Measurements from ENCODE around the gene CHRM2. TPM values are rescaled to one million over a fixed set of nuclear protein-coding genes. Genes with fewer than 3 reads are reported as not detected.

Gene CHRM2
- total RNA-seq, 2 experiments from 2014 or later = not detected

DNA sequence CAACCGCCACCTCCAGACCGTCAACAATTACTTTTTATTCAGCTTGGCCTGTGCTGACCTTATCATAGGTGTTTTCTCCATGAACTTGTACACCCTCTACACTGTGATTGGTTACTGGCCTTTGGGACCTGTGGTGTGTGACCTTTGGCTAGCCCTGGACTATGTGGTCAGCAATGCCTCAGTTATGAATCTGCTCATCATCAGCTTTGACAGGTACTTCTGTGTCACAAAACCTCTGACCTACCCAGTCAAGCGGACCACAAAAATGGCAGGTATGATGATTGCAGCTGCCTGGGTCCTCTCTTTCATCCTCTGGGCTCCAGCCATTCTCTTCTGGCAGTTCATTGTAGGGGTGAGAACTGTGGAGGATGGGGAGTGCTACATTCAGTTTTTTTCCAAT is 146.6 kb downstream of the CHRM2 start:
- CTCF ChIA-PET = no interaction called here
- intact Hi-C loops (cut with micrococcal nuclease) = no loop called here
- Mint-ChIP-seq H3K4me1 (ENCODE audit: low read depth) (no peaks in the 10 kb centered on the region), H3K9me3 (peaks cover 2% of the 10 kb centered on the region), H3K4me3 (no peak overlapping the region), H3K27me3 (ENCODE audit: low read depth) (no peaks in the 10 kb centered on the region), H3K36me3 (ENCODE audit: low read depth) (no peaks in the 10 kb centered on the region), H3K27ac (no peak overlapping the region)
- no peak for DNase-seq

DNA sequence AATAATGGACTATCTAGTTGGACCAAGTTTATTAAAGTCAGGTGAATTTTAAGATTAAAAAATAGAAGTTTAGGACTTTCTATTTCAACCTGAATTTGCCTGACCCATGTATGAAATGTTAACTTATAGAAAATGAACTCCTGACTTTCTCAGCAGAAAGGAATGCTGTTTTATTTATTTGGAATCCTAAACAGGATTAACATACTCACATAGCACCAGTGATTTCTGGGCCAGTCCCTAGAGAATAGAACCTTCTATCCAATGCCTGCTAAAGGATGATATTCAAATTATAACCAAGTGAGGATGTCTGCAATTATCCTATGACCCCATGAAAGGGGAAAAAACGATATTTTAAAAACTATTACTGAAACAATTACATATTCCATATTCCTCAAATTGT is 148.8 kb downstream of the CHRM2 start:
- intact Hi-C loops (cut with micrococcal nuclease) = no loop called here
- Mint-ChIP-seq H3K4me1 (ENCODE audit: low read depth) (no peaks in the 10 kb centered on the region), H3K4me3 (no peak overlapping the region), H3K9me3 (peaks cover 3% of the 10 kb centered on the region), H3K27ac (no peak overlapping the region), H3K27me3 (ENCODE audit: low read depth) (no peaks in the 10 kb centered on the region), H3K36me3 (ENCODE audit: low read depth) (no peaks in the 10 kb centered on the region)
- CTCF ChIA-PET = no interaction called here
- DNase-seq = no peak

DNA sequence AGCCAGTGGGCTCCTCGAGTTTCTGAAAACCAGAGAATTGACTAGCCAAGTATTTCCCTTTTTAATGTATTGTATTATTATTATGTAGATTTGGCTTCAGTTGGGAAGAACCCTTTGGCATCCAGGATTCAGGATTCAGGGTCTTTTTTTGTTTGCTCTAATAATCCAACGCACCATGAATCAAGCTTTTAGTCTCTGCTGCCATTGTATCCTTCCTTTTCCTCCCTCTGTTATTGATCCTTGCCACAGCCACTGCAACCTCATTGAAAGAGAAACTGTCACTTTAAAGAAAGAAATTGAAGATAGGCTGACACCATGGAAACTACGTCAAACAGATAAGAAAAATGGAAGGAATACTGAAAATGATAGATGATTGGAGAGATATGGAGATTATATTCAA is 150.0 kb downstream of the CHRM2 start:
- no peak overlapping the region for H3K4me3 Mint-ChIP-seq
- H3K9me3 Mint-ChIP-seq = peaks cover 3% of the 10 kb centered on the region
- intact Hi-C loops (cut with micrococcal nuclease) = no loop called here
- H3K27me3 Mint-ChIP-seq (ENCODE audit: low read depth) = no peaks in the 10 kb centered on the region
- CTCF ChIA-PET = no interaction called here
- no peak for DNase-seq
- no peak overlapping the region for H3K27ac Mint-ChIP-seq
- no peaks in the 10 kb centered on the region for H3K4me1 Mint-ChIP-seq (ENCODE audit: low read depth)
- no peaks in the 10 kb centered on the region for H3K36me3 Mint-ChIP-seq (ENCODE audit: low read depth)

DNA sequence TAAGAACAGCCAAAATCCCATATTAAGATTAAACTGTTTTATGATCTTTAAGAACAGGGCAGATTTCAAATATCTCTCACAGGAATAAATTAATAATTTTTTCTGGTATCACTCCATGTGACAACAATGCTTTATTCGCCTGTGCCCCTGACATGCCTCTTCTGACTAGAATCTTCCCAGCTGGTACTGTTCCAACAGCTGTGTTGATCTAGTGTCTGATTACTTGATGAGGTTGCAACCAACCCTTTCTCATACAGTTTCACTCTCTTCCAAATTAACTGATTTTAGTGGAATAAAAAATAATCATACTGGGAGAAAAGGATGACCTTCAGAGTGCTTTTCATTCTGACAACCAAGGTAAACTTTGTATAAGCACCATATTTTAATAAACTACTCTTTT is 151.9 kb downstream of the CHRM2 start:
- Mint-ChIP-seq H3K9me3 (peaks cover 5% of the 10 kb centered on the region), H3K27ac (no peak overlapping the region), H3K4me3 (no peak overlapping the region), H3K4me1 (ENCODE audit: low read depth) (no peaks in the 10 kb centered on the region), H3K36me3 (ENCODE audit: low read depth) (no peaks in the 10 kb centered on the region), H3K27me3 (ENCODE audit: low read depth) (no peaks in the 10 kb centered on the region)
- intact Hi-C loops (cut with micrococcal nuclease) = no loop called here
- DNase-seq = no peak
- CTCF ChIA-PET = no interaction called here

DNA sequence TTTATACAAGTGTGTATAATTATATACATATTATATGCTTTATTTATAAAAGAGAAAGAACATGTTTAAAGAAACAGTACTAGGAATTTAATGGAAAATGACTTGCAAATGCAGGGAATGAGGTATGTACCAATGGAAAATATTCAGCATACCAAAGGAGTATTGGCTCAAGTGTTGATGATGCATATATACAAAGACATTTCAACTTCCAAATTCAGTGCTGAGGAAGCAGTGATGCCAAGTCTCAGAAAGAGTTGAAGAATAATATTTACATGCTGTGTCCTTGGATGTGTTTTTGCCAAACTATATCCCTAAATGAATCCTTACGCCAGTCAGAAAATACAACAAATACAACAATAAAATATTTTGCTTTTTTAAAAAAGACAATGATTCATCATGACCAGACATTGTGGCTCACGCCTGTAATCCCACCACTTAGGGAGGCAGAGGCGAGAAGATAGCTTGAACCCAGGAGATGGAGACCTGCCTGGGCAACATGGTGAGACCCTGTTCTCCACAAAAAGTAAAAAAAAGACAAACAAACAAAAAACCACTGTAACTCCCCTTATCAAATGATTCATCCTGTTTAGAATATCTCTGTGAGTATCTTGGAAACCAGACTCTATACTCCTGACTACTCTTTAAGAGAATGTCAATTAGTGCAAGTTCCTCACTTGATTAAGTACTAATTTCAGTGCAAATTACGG is 157.2 kb downstream of the CHRM2 start:
- no peak overlapping the region for H3K4me3 Mint-ChIP-seq
- CTCF ChIA-PET = no interaction called here
- intact Hi-C loops (cut with micrococcal nuclease) = no loop called here
- no peak overlapping the region for H3K27ac Mint-ChIP-seq
- H3K27me3 Mint-ChIP-seq (ENCODE audit: low read depth) = no peaks in the 10 kb centered on the region
- no peak for DNase-seq
- H3K9me3 Mint-ChIP-seq = peaks cover 6% of the 10 kb centered on the region
- H3K4me1 Mint-ChIP-seq (ENCODE audit: low read depth) = no peaks in the 10 kb centered on the region
- H3K36me3 Mint-ChIP-seq (ENCODE audit: low read depth) = no peaks in the 10 kb centered on the region

DNA sequence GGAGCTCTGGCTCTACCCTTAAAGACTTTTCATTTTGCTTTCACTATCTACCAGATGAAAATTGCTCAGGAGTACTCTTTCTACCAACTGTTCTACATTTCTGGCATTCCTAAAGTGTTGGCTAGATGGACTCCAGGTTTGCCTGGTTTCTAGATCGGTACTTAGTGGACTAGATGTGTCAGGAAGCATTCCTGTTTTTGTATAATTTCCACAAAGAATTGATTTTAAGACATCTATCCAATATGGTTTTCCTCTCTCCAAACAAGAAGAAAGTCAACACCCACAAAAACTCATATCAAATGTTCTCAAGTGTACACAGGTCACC is 157.7 kb downstream of the CHRM2 start:
- no peak for DNase-seq
- no peaks in the 10 kb centered on the region for H3K4me1 Mint-ChIP-seq (ENCODE audit: low read depth)

DNA sequence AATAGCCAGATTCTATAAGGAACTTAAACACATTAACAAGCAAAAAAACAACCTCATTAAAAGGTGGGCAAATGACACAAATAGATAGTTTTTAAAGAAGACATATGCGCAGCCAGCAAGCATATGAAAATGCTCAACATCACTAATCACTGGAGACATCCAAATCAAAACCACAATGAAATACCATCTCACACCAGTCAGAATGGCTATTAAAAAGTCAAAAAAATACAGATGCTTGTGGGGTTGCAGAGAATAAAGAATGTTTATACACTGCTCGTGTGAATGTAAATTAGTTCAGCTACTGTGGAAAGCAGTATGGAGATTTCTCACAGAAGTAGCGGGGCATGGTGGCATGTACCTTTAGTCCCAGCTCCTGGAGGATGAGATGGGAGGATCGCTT is 164.0 kb downstream of the CHRM2 start:
- Mint-ChIP-seq H3K4me3 (no peak overlapping the region), H3K4me1 (ENCODE audit: low read depth) (no peaks in the 10 kb centered on the region), H3K27ac (no peak overlapping the region), H3K27me3 (ENCODE audit: low read depth) (no peaks in the 10 kb centered on the region), H3K36me3 (ENCODE audit: low read depth) (no peaks in the 10 kb centered on the region), H3K9me3 (peaks cover 2% of the 10 kb centered on the region)
- CTCF ChIA-PET = no interaction called here
- no peak for DNase-seq
- intact Hi-C loops (cut with micrococcal nuclease) = no loop called here

More for the DNA sequence above, 157.7 kb downstream of the CHRM2 start:
- intact Hi-C loops (cut with micrococcal nuclease) = no loop called here
- Mint-ChIP-seq H3K27me3 (ENCODE audit: low read depth) (no peaks in the 10 kb centered on the region), H3K27ac (no peak overlapping the region), H3K4me3 (no peak overlapping the region), H3K9me3 (peaks cover 6% of the 10 kb centered on the region), H3K36me3 (ENCODE audit: low read depth) (no peaks in the 10 kb centered on the region)
- CTCF ChIA-PET = no interaction called here

DNA sequence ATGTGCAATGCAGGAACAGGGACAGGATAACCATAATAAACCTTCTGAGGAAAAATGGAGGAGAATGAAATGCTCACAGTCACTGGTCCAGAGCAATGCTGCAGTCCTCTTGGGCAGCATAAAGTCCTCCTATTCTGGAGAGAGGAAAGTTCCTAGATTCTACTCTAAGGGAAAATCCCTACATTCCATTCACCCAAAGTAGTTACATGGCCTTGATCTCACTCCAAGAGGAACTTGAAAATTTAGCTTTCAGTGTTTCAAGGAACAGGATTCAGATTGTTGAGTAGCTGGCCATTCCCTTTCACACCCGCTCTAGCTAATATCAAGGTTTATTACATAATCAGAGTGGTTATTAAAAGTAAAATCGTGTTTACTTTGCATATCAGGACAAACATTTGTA is 168.3 kb downstream of the CHRM2 start:
- Mint-ChIP-seq H3K36me3 (ENCODE audit: low read depth) (no peaks in the 10 kb centered on the region), H3K4me1 (ENCODE audit: low read depth) (no peaks in the 10 kb centered on the region), H3K27me3 (ENCODE audit: low read depth) (no peaks in the 10 kb centered on the region), H3K27ac (no peak overlapping the region), H3K9me3 (peaks cover 6% of the 10 kb centered on the region), H3K4me3 (no peak overlapping the region)
- intact Hi-C loops (cut with micrococcal nuclease) = no loop called here
- no peak for DNase-seq
- CTCF ChIA-PET = no interaction called here

DNA sequence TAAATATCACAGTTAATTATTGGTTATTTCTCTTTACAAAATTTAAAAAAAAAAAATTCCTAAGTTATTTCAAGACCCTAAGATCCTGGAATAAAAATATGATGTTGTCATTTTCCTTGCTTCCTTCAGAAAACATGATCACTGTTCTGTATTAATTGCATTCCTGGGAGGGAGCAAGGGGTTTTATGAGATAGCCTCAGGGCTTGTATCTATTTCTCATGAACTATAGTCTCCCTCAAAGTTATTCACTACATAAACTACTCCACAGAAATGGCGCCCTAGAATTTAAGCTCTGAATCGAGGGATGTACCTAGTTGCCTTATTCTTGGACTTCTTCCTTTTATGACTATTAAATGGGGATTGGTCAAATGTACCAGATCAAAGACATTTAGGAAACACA is 170.3 kb downstream of the CHRM2 start:
- CTCF ChIA-PET = no interaction called here
- H3K9me3 Mint-ChIP-seq = peaks cover 9% of the 10 kb centered on the region
- no peaks in the 10 kb centered on the region for H3K36me3 Mint-ChIP-seq (ENCODE audit: low read depth)
- intact Hi-C loops (cut with micrococcal nuclease) = no loop called here
- H3K27ac Mint-ChIP-seq = no peak overlapping the region
- no peak for DNase-seq
- H3K4me1 Mint-ChIP-seq (ENCODE audit: low read depth) = no peaks in the 10 kb centered on the region
- no peaks in the 10 kb centered on the region for H3K27me3 Mint-ChIP-seq (ENCODE audit: low read depth)
- no peak overlapping the region for H3K4me3 Mint-ChIP-seq

DNA sequence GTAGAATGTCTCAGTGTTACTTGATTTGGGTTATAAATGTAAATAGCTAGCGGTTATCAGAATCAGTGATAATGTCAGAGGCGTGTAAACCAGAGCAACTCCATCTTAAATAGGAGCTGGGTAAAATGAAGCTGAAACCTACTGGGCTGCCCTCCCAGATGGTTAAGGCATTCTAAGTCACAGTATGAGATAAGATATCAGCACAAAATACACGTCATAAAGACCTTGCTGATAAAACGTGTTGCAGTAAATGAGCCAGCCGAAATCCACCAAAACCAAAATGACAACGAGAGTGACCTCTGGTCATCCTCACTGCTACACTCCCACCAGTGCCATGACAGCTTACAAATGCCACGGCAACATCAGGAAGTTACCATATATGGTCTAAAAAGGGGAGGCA is 172.3 kb downstream of the CHRM2 start:
- H3K9me3 Mint-ChIP-seq = peaks cover 9% of the 10 kb centered on the region
- CTCF ChIA-PET = no interaction called here
- no peak for DNase-seq

DNA sequence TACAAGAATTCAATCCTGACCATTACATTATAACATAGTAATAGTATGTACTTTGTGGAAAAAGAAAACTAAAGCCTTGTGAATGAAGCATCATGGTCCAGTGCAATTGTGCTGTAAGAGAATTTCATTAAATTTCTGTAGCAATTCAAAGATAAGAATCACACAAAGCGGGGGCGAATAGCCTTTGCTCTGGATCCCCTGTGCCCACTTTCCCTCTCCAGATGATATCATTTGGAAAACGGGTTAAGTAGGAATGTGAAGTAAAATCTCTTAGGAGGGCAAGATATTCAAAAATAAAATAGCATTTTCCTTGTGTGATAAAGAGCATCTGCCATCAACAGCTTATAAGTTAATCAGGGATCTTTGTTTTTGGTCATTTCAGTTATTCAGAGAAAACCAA is 177.1 kb downstream of the CHRM2 start:
- Mint-ChIP-seq H3K4me3 (no peak overlapping the region), H3K27ac (no peak overlapping the region), H3K4me1 (ENCODE audit: low read depth) (no peaks in the 10 kb centered on the region), H3K9me3 (peaks cover 10% of the 10 kb centered on the region), H3K36me3 (ENCODE audit: low read depth) (no peaks in the 10 kb centered on the region), H3K27me3 (ENCODE audit: low read depth) (no peaks in the 10 kb centered on the region)
- CTCF ChIA-PET = no interaction called here
- intact Hi-C loops (cut with micrococcal nuclease) = no loop called here
- DNase-seq = no peak

More for the DNA sequence above, 172.3 kb downstream of the CHRM2 start:
- Mint-ChIP-seq H3K36me3 (ENCODE audit: low read depth) (no peaks in the 10 kb centered on the region), H3K27me3 (ENCODE audit: low read depth) (no peaks in the 10 kb centered on the region), H3K4me1 (ENCODE audit: low read depth) (no peaks in the 10 kb centered on the region), H3K27ac (no peak overlapping the region), H3K4me3 (no peak overlapping the region)
- intact Hi-C loops (cut with micrococcal nuclease) = no loop called here

DNA sequence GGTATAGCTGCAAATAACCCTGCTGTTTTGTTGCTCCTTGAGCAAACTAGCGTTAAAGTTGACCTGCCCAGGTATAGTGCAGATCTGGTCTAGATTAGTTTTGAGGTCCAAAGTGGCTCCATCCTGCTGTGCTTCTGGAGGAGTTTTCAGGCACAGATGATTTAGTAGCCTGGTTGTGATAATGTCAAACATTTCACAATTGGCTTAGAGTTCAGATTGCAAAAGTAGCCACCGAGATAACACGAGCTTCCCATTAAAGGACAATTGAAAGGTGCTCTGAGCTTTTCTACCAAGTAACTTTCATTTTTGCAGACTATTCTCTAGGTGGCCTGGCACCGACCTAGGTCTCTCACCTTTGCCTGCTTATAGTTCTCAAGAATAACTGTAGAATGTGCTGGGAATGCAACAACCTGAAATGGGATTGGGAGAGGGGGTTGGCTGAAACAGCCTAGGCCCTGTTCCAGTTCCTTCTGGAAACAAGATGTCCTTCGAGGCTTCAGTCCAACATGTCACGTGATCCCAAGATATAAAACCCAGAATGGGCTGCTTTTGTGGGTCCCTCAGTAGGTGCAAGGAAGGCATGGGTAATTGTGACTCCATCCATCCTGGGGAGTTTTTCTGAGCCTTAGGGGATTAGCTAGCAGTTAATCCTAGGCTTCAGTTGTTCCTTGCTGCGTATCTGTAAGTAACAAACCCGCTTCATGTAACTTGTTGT is 201.0 kb downstream of the CHRM2 start:
- Mint-ChIP-seq H3K4me1 (ENCODE audit: low read depth) (no peaks in the 10 kb centered on the region), H3K27me3 (ENCODE audit: low read depth) (no peaks in the 10 kb centered on the region), H3K9me3 (no peaks in the 10 kb centered on the region), H3K4me3 (no peak overlapping the region), H3K27ac (no peak overlapping the region), H3K36me3 (ENCODE audit: low read depth) (no peaks in the 10 kb centered on the region)
- CTCF ChIA-PET = no interaction called here
- intact Hi-C loops (cut with micrococcal nuclease) = no loop called here
- no peak for DNase-seq
